Stomach (tissue), 9 donors: ENCODE results near the gene GUCY1A1. TPM values are rescaled to one million over a fixed set of nuclear protein-coding genes. Genes with fewer than 3 reads are reported as not detected.

Experiments used
- DNase-seq, 2 donors: peaks; one replicate each; pipeline versions ENCODE4 v3.0.0 to v3.0.0-alpha.2; 2013 to 2019
- H3K27ac ChIP-seq, 5 donors: fragments of 200-600 bp in 4 of 5; sonication (generic) in 4 of 5; one replicate each; pipeline ENCODE4 v1.5.1; 2013 to 2019; ENCODE audit warnings: mild to moderate bottlenecking in 1 of 5, moderate library complexity in 1 of 5
- H3K27me3 ChIP-seq, 3 donors: fragments of 200-600 bp; sonication (generic); one replicate each; pipeline ENCODE4 v1.5.1; 2017 to 2019; ENCODE audit warnings: mixed run types in 1 of 3
- H3K36me3 ChIP-seq, 4 donors: fragments of 200-600 bp; sonication (generic); 1 replicate in 3 of 4; 2 replicates in 1 of 4; pipeline ENCODE4 v1.5.1; 2016 to 2019
- H3K4me1 ChIP-seq, 4 donors: fragments of 200-600 bp; sonication (generic); one replicate each; pipeline ENCODE4 v1.5.1; 2016 to 2019
- H3K4me3 ChIP-seq, 4 donors: fragments of 200-600 bp; sonication (generic) in 3 of 4; one replicate each; pipeline ENCODE4 v1.5.1; 2016 to 2019; ENCODE audit warnings: mild to moderate bottlenecking in 1 of 4
- H3K9me3 ChIP-seq, 4 donors: fragments of 200-600 bp; sonication (generic); one replicate each; pipeline ENCODE4 v1.5.1; 2016 to 2019
- EP300 ChIP-seq: sonication (generic); formaldehyde crosslinking; IDR thresholded peaks from one replicate; pipeline ENCODE4 v1.6.1; 2017; ENCODE audit warnings: antibody characterized with exemption
- POLR2A ChIP-seq, 4 donors: fragments of 450-650 bp; IDR thresholded peaks; one replicate each; pipeline ENCODE4 v1.6.1; 2016; ENCODE audit warnings: antibody characterized with exemption in 4 of 4, control low read depth in 2 of 4, mild to moderate bottlenecking in 1 of 4, moderate library complexity in 1 of 4
- POLR2AphosphoS5 ChIP-seq, 3 donors: sonication (generic); formaldehyde crosslinking; IDR thresholded peaks; one replicate each; pipeline ENCODE4 v1.6.1; 2016; ENCODE audit warnings: antibody characterized with exemption in 3 of 3
- WGBS, 5 donors: extraction: QIAGEN DNeasy Blood & Tissue Kit in 3 of 5; methylation state at CpG; one replicate each; pipeline versions ENCODE4 v1.1.5 to v1.1.7; 2013 to 2018; 5-methylcytosine and 5-hydroxymethylcytosine counted together
- intact Hi-C: fragments of 100-400 bp; cut with DNase I; formaldehyde crosslinking; loops from one replicate; pipeline ENCODE4 v1.15.1; 2023; ENCODE audit warnings: low total_unique reads
- polyA plus RNA-seq, 3 donors: library from polyadenylated mRNA; stranded (reverse); fragments of 200-250 nt; gene quantifications; one replicate each; pipeline ENCODE4 v1.2.3, GENCODE V29; 2013
- total RNA-seq, 5 donors: library from RNA; depleted of rRNA; stranded (reverse); fragments of >200 nt; gene quantifications; one replicate each; pipeline versions ENCODE4 v1.1.0 to v1.2.3, GENCODE V29; 2014 to 2016
- TF ChIP-seq, protein P1 (sequence below), 7 experiments: fragments of 450-650 bp in 4 of 7; fragments of 200-600 bp in 3 of 7; sonication (generic) in 3 of 7; IDR thresholded peaks; one replicate each; pipeline ENCODE4 v1.5.1; 2016 to 2019; ENCODE audit warnings: antibody characterized with exemption in 7 of 7, control low read depth in 2 of 7, mild to moderate bottlenecking in 1 of 7
- donor health status: healthy with polysubstance abuse.
- donor health status: Bipolar disorder and iron deficiency.
- donor health status: healthy.

GUCY1A1 gene
- total and polyA plus RNA-seq, 8 donors = 4.1 to 49.1 (median 12.2) TPM

DNA sequence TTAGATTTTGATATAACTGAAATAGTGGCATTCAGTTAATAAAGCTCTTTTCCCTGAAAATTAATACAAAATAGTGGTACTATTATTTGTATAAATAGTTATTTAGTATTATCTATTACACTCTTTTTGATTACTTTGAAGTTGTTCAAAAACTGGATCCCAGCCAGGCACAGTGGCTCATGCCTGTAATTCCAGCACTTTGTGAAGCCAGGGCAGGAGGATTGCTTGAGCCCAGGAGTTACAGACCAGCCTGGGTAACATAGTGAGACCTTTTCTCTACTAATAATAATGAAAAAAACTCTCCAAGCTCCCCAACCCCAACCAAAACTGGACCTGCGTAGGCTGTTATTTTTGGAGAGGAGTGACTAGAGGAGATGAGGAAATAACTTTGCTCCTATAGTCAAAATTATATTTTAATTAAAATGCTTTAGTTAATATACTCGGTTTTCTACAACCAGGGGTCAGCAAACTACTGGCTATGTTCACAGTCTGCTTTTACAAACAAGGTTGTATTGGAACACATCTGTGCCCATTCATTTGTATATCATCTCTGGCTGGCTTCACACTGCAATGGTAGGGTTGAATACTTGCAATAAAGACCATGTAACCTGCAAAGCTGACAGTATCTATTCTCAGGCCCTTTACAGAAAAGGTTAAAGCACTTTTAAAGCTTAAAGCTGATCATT is 27.6 kb downstream of the GUCY1A1 start:
- WGBS, 5 donors = 59 to 73% (median 64%) methylated on average over 2 of the region's 2 CpGs
- peaks cover 0 to 18% (median 7%) of the 10 kb centered on the region in 4 donors for H3K4me1 ChIP-seq

DNA sequence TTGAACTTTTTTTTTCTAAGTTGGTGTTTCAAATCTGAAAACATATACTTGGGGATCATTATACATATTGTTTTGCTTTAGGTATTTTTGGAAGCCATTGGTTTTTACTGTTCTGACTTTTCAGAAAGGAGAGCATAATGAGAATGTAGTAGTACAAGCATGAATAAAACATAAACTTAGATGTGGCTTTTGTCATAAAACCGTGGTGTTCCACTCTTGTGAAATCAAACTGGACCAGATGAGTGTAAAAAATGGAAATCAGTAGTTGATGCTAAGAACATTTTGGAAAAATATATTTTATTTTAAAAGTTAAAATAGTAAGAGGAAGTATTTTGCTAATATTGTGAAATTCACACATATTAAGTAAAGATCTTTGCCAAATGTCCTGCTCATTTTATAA is 29.6 kb downstream of the GUCY1A1 start:
- intact Hi-C loops = no loop called here
- H3K27me3 ChIP-seq = no peaks in the 10 kb centered on the region
- H3K9me3 ChIP-seq = peaks cover 0 to 5% (median 0%) of the 10 kb centered on the region in 4 donors
- no peak for DNase-seq
- TF ChIP-seq POLR2AphosphoS5 (IDR thresholded peaks at IDR 0.05) (no peak), POLR2A (IDR thresholded peaks at IDR 0.05) (no peak), EP300 (no peak)
- TF ChIP-seq, protein P1, sequence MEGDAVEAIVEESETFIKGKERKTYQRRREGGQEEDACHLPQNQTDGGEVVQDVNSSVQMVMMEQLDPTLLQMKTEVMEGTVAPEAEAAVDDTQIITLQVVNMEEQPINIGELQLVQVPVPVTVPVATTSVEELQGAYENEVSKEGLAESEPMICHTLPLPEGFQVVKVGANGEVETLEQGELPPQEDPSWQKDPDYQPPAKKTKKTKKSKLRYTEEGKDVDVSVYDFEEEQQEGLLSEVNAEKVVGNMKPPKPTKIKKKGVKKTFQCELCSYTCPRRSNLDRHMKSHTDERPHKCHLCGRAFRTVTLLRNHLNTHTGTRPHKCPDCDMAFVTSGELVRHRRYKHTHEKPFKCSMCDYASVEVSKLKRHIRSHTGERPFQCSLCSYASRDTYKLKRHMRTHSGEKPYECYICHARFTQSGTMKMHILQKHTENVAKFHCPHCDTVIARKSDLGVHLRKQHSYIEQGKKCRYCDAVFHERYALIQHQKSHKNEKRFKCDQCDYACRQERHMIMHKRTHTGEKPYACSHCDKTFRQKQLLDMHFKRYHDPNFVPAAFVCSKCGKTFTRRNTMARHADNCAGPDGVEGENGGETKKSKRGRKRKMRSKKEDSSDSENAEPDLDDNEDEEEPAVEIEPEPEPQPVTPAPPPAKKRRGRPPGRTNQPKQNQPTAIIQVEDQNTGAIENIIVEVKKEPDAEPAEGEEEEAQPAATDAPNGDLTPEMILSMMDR (IDR thresholded peaks at IDR 0.05) = no peak
- no peak overlapping the region for H3K4me3 ChIP-seq
- H3K27ac ChIP-seq = no peak overlapping the region
- peaks cover 0 to 12% (median 2%) of the 10 kb centered on the region in 4 donors for H3K36me3 ChIP-seq
- peaks cover 0 to 18% (median 7%) of the 10 kb centered on the region in 4 donors for H3K4me1 ChIP-seq
- 65 to 80% (median 70%) methylated on average over 1 of the region's 1 CpG for WGBS, 5 donors

More for the DNA sequence above, 27.6 kb downstream of the GUCY1A1 start:
- peak overlapping the region in 1 of 5 donors; percentile 11 for H3K27ac ChIP-seq
- H3K9me3 ChIP-seq = peaks cover 0 to 5% (median 0%) of the 10 kb centered on the region in 4 donors
- H3K4me3 ChIP-seq = no peak overlapping the region
- no peak for TF ChIP-seq EP300
- TF ChIP-seq POLR2A (IDR thresholded peaks at IDR 0.05) = no peak
- H3K27me3 ChIP-seq = no peaks in the 10 kb centered on the region
- peaks cover 0 to 12% (median 2%) of the 10 kb centered on the region in 4 donors for H3K36me3 ChIP-seq
- intact Hi-C loops = no loop called here
- no peak for DNase-seq

DNA sequence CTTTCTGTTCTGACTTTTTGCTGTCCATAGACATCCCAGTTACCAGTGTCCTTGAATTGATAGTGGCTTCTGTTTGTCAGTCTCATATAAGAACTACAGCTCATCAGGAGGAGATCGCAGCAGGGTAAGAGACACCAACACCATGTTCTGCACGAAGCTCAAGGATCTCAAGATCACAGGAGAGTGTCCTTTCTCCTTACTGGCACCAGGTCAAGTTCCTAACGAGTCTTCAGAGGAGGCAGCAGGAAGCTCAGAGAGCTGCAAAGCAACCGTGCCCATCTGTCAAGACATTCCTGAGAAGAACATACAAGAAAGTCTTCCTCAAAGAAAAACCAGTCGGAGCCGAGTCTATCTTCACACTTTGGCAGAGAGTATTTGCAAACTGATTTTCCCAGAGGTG is 30.1 kb downstream of the GUCY1A1 start:
- intact Hi-C loops = no loop called here
- Histone ChIP-seq H3K4me1 (peaks cover 0 to 18% (median 7%) of the 10 kb centered on the region in 4 donors), H3K27ac (no peak overlapping the region), H3K9me3 (peaks cover 0 to 5% (median 0%) of the 10 kb centered on the region in 4 donors), H3K27me3 (no peaks in the 10 kb centered on the region), H3K4me3 (no peak overlapping the region), H3K36me3 (peaks cover 0 to 12% (median 2%) of the 10 kb centered on the region in 4 donors)
- 48 to 65% (median 53%) methylated on average over 6 of the region's 6 CpGs for WGBS, 5 donors
- DNase-seq = no peak
- TF ChIP-seq, protein P1 (IDR thresholded peaks at IDR 0.05) = no peak
- TF ChIP-seq EP300 (no peak), POLR2A (IDR thresholded peaks at IDR 0.05) (no peak), POLR2AphosphoS5 (IDR thresholded peaks at IDR 0.05) (no peak)

DNA sequence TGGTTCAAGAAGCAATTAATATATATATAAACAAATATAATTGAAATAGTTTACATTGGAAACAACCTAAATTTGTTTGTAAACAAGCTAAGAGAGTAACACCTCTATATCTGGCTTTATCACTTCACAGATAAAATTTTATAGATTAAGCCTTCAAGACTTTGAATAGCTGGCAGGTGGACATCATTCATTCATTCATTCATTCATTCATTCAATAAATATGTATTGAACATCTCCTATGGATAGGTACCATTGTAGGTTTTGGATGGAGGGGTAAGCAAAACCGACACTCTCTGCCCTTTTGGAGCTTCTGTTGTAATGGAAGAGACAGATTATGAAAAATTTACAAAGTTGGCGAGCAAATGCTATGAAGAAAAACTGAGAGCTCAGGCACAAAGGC is 35.2 kb downstream of the GUCY1A1 start:
- no peak for DNase-seq
- H3K36me3 ChIP-seq = peaks cover 0 to 12% (median 2%) of the 10 kb centered on the region in 4 donors
- no peak overlapping the region for H3K4me3 ChIP-seq
- peaks cover 0 to 5% (median 0%) of the 10 kb centered on the region in 4 donors for H3K9me3 ChIP-seq
- intact Hi-C loops = no loop called here
- no peak overlapping the region for H3K27ac ChIP-seq
- WGBS, 5 donors = 79 to 92% (median 89%) methylated on average over 2 of the region's 2 CpGs
- no peak for TF ChIP-seq POLR2AphosphoS5 (IDR thresholded peaks at IDR 0.05)
- no peak for TF ChIP-seq POLR2A (IDR thresholded peaks at IDR 0.05)
- no peak for TF ChIP-seq EP300
- TF ChIP-seq, protein P1 (IDR thresholded peaks at IDR 0.05) = no peak
- no peaks in the 10 kb centered on the region for H3K27me3 ChIP-seq
- H3K4me1 ChIP-seq = peaks cover 0 to 11% (median 0%) of the 10 kb centered on the region in 4 donors
